K562 (cell line): ENCODE data around the gene FKBP2. TPM values are rescaled to one million over a fixed set of nuclear protein-coding genes. Genes with fewer than 3 reads are reported as not detected.
A peak's percentile ranks its signal among the peaks of the same experiment; 100 is the strongest.

Source experiments
- ATAC-seq: fragments of 200-7000 bp; cut with Tn5 transposase; 3 replicates; pipeline ENCODE4 v1.9.1; 2020; ENCODE audit warnings: moderate library complexity
- BruUV-seq: library from RNA; stranded (reverse); fragments of 400-500 nt; replicated peaks from 2 replicates; lab custom pipeline; 2021; lab: Mats Ljungman, UMichigan
- CTCF ChIA-PET: fragments of 300-600 bp; formaldehyde crosslinking; extraction: SDS; loops from one replicate; lab custom pipeline; 2021; ENCODE audit warnings: low intra/inter-chr PET ratio; lab: Yijun Ruan, JAX
- POLR2A ChIA-PET: fragments of 300-600, 350-650 bp; sonication (Branson Sonifier 250); formaldehyde crosslinking; extraction: SDS; loops from one replicate; lab custom pipeline; 2021; ENCODE audit warnings: antibody characterized with exemption, inconsistent platforms; lab: Yijun Ruan, JAX
- DNase-seq, 4 experiments: peaks; one replicate each; pipeline versions ENCODE4 v3.0.0 to v3.0.0-alpha.2; 2011 to 2018; ENCODE audit warnings: low spot score in 3 of 4, mixed read lengths in 3 of 4; ENCODE audit errors: extremely low read depth in 1 of 4
- FAIRE-seq: peaks from 2 replicates; lab custom pipeline; 2011; peaks lifted over from hg19 to GRCh38; lab: Jason Lieb, UNC
- H2AFZ ChIP-seq: 2 replicates; pipeline ENCODE4 v1.6.0; 2011; ENCODE audit warnings: low read depth, low read length, control low read depth, inconsistent platforms
- H3K27ac ChIP-seq: fragments of 200-600 bp; 3 replicates; pipeline ENCODE4 v1.8.0; 2011; ENCODE audit warnings: low read depth, mild to moderate bottlenecking, control low read depth, inconsistent platforms, low read length, moderate library complexity, mixed read lengths; ENCODE audit errors: extremely low read depth
- H3K27me3 ChIP-seq, 2 experiments: fragments of 300-600 bp in 1 of 2; 2 replicates in 1 of 2; 3 replicates in 1 of 2; pipeline versions ENCODE4 v1.6.0 to v1.8.0; 2011; ENCODE audit warnings: inconsistent platforms in 2 of 2, low read length in 2 of 2, mild to moderate bottlenecking in 1 of 2, mixed read lengths in 1 of 2, moderate library complexity in 1 of 2; ENCODE audit not compliant: control insufficient read depth in 2 of 2, insufficient read depth in 2 of 2
- H3K36me3 ChIP-seq: fragments of 300-600 bp; 3 replicates; pipeline ENCODE4 v1.8.0; 2011; ENCODE audit warnings: mild to moderate bottlenecking, low read length, inconsistent platforms; ENCODE audit not compliant: control insufficient read depth, insufficient read depth
- H3K4me1 ChIP-seq, 2 experiments: fragments of 200-600 bp in 1 of 2; replicated peaks in 1 of 2; 2 replicates in 1 of 2; 3 replicates in 1 of 2; pipeline versions ENCODE4 v1.5.1 to v1.8.0; 2011; ENCODE audit warnings: inconsistent platforms in 2 of 2, low read length in 2 of 2, mild to moderate bottlenecking in 1 of 2, mixed read lengths in 1 of 2, moderate library complexity in 1 of 2; ENCODE audit not compliant: control insufficient read depth in 2 of 2, insufficient read depth in 2 of 2
- H3K4me2 ChIP-seq: 2 replicates; pipeline ENCODE4 v1.6.1; 2011; ENCODE audit warnings: low read length, control low read depth, inconsistent platforms, mixed read lengths; ENCODE audit not compliant: insufficient read depth
- H3K4me3 ChIP-seq: fragments of 200-600 bp; sonication (generic), shearing (Covaris generic); 2 replicates; pipeline ENCODE4 v1.5.1; 2016; ENCODE audit warnings: control low read depth, inconsistent platforms
- H3K79me2 ChIP-seq: fragments of 200-600 bp; 3 replicates; pipeline ENCODE4 v1.8.0; 2011; ENCODE audit warnings: low read length, inconsistent platforms; ENCODE audit not compliant: control insufficient read depth, insufficient read depth
- H3K9ac ChIP-seq, 2 experiments: 2 replicates each; pipeline versions ENCODE4 v1.6.0 to v1.6.1; 2011; ENCODE audit warnings: low read depth in 2 of 2, low read length in 2 of 2, control low read depth in 1 of 2, inconsistent platforms in 1 of 2, mild to moderate bottlenecking in 1 of 2, mixed read lengths in 1 of 2; ENCODE audit not compliant: insufficient read depth in 1 of 2
- H3K9me1 ChIP-seq: one replicate; pipeline ENCODE4 v1.6.0; 2011; ENCODE audit warnings: inconsistent platforms, mild to moderate bottlenecking, low read length, moderate library complexity; ENCODE audit not compliant: control insufficient read depth, insufficient read depth
- H3K9me3 ChIP-seq: replicated peaks from 2 replicates; pipeline ENCODE4 v1.5.1; 2011; ENCODE audit warnings: low read depth, low read length, inconsistent platforms; ENCODE audit not compliant: control insufficient read depth, insufficient read depth
- H4K20me1 ChIP-seq: replicated peaks from 2 replicates; pipeline ENCODE4 v1.6.1; 2011; ENCODE audit warnings: low read length, inconsistent platforms, mixed read lengths; ENCODE audit not compliant: control insufficient read depth, insufficient read depth
- BRD9 ChIP-seq: fragments of 450-650 bp; IDR thresholded peaks from 2 replicates; pipeline ENCODE4 v1.6.1; 2018; ENCODE audit warnings: low read depth; ENCODE audit not compliant: partially characterized antibody
- HNRNPL ChIP-seq: fragments of 200-400 bp; formaldehyde crosslinking; IDR thresholded peaks from 2 replicates; pipeline ENCODE4 v1.6.1; 2017; ENCODE audit warnings: low read depth, mild to moderate bottlenecking, low read length
- POLR2G ChIP-seq: fragments of 200-400 bp; formaldehyde crosslinking; IDR thresholded peaks from 2 replicates; pipeline ENCODE4 v1.6.1; 2017; ENCODE audit warnings: low read depth, mild to moderate bottlenecking, antibody characterized with exemption, low read length, moderate library complexity
- RBM22 ChIP-seq: fragments of 200-400 bp; formaldehyde crosslinking; IDR thresholded peaks from 2 replicates; pipeline ENCODE4 v1.6.1; 2018; ENCODE audit warnings: low read length, low read depth; ENCODE audit not compliant: poor library complexity, severe bottlenecking
- USF1 ChIP-seq: sonication (generic); formaldehyde crosslinking; IDR thresholded peaks from 2 replicates; pipeline ENCODE4 v1.9.0; 2022; ENCODE audit warnings: mild to moderate bottlenecking, missing genetic modification reagents
- WGBS: fragments of 100-300 bp; shearing (Covaris generic); methylation state at CpG from one replicate; pipeline ENCODE4 v1.1.6; 2016; ENCODE audit warnings: low coverage, mixed read lengths; ENCODE audit not compliant: insufficient coverage; ENCODE audit errors: missing lambda C conversion rate; 5-methylcytosine and 5-hydroxymethylcytosine counted together
- in situ Hi-C: fragments of 300-500 bp; cut with MboI; formaldehyde crosslinking; loops from 4 replicates; pipeline ENCODE4 v1.15.0; 2018; ENCODE audit warnings: inconsistent platforms, mixed read lengths
- intact Hi-C: fragments of 100-400 bp; cut with micrococcal nuclease; formaldehyde crosslinking; loops from 2 replicates; pipeline ENCODE4 v1.14.2; 2022
- polyA plus RNA-seq, 8 experiments: library from polyadenylated mRNA; depleted of rRNA in 4 of 8; stranded (reverse) in 5 of 8; unstranded in 3 of 8; fragments of >200 nt; fragmentation: Nextera tagmentation in 2 of 8; fragmentation: Illumina TruSeq in 1 of 8; extraction: Ambion mirVana in 2 of 8; extraction: Trizol in 1 of 8; gene quantifications; 2 replicates each; pipeline versions ENCODE4 v1.2.1 to v1.2.3, GENCODE V29; 2011 to 2014; ENCODE audit warnings: inconsistent platforms in 1 of 8, missing spikeins in 1 of 8
- total RNA-seq, 7 experiments: library from RNA; depleted of rRNA in 6 of 7; stranded (reverse); fragments of >200 nt in 6 of 7; fragmentation: Illumina TruSeq in 2 of 7; extraction: Trizol in 2 of 7; gene quantifications; 2 replicates each; pipeline versions ENCODE4 v1.2.1 to v1.2.3, GENCODE V29; 2011 to 2021; ENCODE audit warnings: low replicate concordance in 1 of 7

The FKBP2 gene
- total and polyA plus RNA-seq, 9 of the 15 experiments (the other 6 are each of a cell fraction or from before 2014, with no cell fraction given): 3.5 to 151 (median 58.1) TPM

GRCh38 chr11:64267207-64267945 is 26.5 kb downstream of the FKBP2 start:
- Histone ChIP-seq H3K9me3 (no peaks in the 10 kb centered on the region), H3K27ac (peak overlapping the region; percentile 96), H4K20me1 (no peaks in the 10 kb centered on the region), H3K9ac (peak overlapping the region; percentile 89 to 99; a peak in 3 of 4 replicates), H3K4me3 (no peak overlapping the region)
- CTCF ChIA-PET: no interaction called here
- 83% methylated on average over 19 of the region's 27 CpGs for WGBS
- no peak for FAIRE-seq
- in situ Hi-C loops: no loop called here
- peak; percentile 70; the same call in 1 of the 2 replicates for TF ChIP-seq HNRNPL
- TF ChIP-seq POLR2G: peak; percentile 69
- TF ChIP-seq USF1 (CRISPR knock-in tag): 0 out of 2 replicates have a peak, but pooled peaks have one; percentile 6
- TF ChIP-seq RBM22: peak; percentile 21
- no peak for TF ChIP-seq BRD9
- TF ChIP-seq, all 486 proteins: peak for 4
- peaks cover 21 to 65% of the 10 kb centered on the region in 2 experiments for H3K4me1 ChIP-seq
- ATAC-seq (no peak), DNase-seq (no peak)
- peaks cover 28% of the 10 kb centered on the region for H3K79me2 ChIP-seq
- BruUV-seq: no TSS peak
- intact Hi-C loops: no loop called here
- no peak overlapping the region for H2AFZ ChIP-seq
- H3K27me3 ChIP-seq: no peaks in the 10 kb centered on the region
- H3K4me2 ChIP-seq: no peak overlapping the region
- peaks cover 54% of the 10 kb centered on the region for H3K36me3 ChIP-seq
- POLR2A ChIA-PET: interaction anchor here (0.6 to 5.7 kb wide), 7 partner anchors 9 to 61 kb away, joined by 3 to 58 read pairs (median 31); partner anchors contain the start of genes CATSPERZ, ESRRA, FERMT3 and NUDT22
- peaks cover 3% of the 10 kb centered on the region for H3K9me1 ChIP-seq
